D721Med (cell line): ENCODE results near the gene SORBS1.

Experiments
- DNase-seq: peaks from one replicate; pipeline ENCODE4 v3.0.0; 2011; ENCODE audit warnings: low spot score; ENCODE audit not compliant: insufficient read length
- FAIRE-seq: peaks from 2 replicates; lab custom pipeline; 2011; peaks lifted over from hg19 to GRCh38; lab: Jason Lieb, UNC
- CTCF ChIP-seq: IDR thresholded peaks from 2 replicates; pipeline ENCODE4 v1.5.1; 2012; ENCODE audit warnings: mild to moderate bottlenecking, control low read depth; ENCODE audit not compliant: insufficient read depth; ENCODE audit errors: missing control alignments

Gene SORBS1

GRCh38 chr10:95505084-95505610 lies 56.0 kb downstream of the SORBS1 start:
- no peak for FAIRE-seq
- TF ChIP-seq CTCF, result no peak
- no peak for DNase-seq

- FAIRE-seq, result no peak
- DNase-seq, result no peak
- no peak for TF ChIP-seq CTCF
Observed at GRCh38 chr10:95504246-95504691, 56.9 kb downstream of the SORBS1 start.

- FAIRE-seq (no peak), DNase-seq (no peak)
- no peak for TF ChIP-seq CTCF
Observed at GRCh38 chr10:95503526-95503925, 57.6 kb downstream of the SORBS1 start.

- TF ChIP-seq CTCF, result no peak
- FAIRE-seq (no peak), DNase-seq (no peak)
Observed at GRCh38 chr10:95503001-95503400, 58.2 kb downstream of the SORBS1 start.

- DNase-seq (no peak), FAIRE-seq (no peak)
Observed at GRCh38 chr10:95502377-95502776, 58.8 kb downstream of the SORBS1 start.

GRCh38 chr10:95501203-95502094 lies 59.7 kb downstream of the SORBS1 start:
- FAIRE-seq (no peak), DNase-seq (no peak)

More at GRCh38 chr10:95502377-95502776, 58.8 kb downstream of the SORBS1 start:
- no peak for TF ChIP-seq CTCF

More at GRCh38 chr10:95501203-95502094, 59.7 kb downstream of the SORBS1 start:
- TF ChIP-seq CTCF, result no peak
